GM19324 (cell line): Measurements from ENCODE around the gene ACP2.
"Not testable (repeated sequence)": the region's sequence is repeated elsewhere in the genome, so short reads cannot be mapped to it uniquely, and the experiment has no call there.

Experiments
- ATAC-seq: cut with Tn5 transposase; IDR thresholded peaks from one replicate; pipeline ENCODE4 v1.9.1; 2021; ENCODE audit warnings: mild to moderate bottlenecking, moderate library complexity; ENCODE audit not compliant: unreplicated experiment, low FRiP score

The ACP2 gene

DNA sequence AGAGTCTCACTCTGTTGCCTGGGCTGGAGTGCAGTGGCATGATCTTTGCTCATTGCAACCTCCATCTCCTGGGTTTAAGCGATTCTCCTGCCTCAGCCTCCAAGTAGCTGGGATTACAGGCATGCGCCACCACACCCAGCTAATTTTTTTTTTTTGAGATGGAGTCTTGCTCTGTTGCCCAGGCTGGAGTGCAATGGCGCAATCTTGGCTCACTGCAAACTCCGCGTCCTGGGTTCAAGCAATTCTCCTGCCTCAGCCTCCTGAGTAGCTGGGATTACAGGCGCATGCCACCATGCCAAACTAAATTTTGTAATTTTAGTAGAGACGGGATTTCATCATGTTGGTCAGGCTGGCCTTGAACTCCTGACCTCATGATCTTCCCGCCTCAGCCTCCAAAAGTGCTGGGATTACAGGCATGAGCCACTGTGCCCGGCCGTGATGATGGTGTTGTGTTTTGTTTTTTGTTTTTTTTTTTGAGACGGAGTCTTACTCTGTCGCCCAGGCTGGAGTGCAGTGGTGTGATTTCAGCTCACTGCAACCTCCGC, 40.5 kb downstream of the ACP2 start:
- not testable (repeated sequence) for ATAC-seq

GRCh38 chr11:47207459-47207858, 41.2 kb downstream of the ACP2 start:
- ATAC-seq = no peak

DNA sequence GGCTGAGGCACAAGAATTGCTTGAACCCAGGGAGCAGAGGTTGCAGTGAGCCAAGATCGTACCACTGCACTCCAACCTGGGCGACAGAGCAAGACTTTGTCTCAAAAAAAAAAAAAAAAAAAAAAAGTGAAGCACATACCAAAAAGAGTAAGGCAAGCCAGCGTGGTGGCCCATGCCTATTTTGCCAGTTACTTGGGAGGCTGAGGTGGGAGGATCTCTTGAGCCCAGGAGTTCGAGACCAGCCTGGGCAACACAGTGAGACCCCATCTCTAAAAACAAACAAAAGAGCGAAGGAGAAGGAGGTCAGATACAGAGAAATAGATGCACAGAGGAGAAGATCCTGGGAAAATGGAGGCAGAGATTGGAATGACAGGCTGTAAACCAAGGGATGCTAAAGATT, 42.0 kb downstream of the ACP2 start:
- not testable (repeated sequence) for ATAC-seq

DNA sequence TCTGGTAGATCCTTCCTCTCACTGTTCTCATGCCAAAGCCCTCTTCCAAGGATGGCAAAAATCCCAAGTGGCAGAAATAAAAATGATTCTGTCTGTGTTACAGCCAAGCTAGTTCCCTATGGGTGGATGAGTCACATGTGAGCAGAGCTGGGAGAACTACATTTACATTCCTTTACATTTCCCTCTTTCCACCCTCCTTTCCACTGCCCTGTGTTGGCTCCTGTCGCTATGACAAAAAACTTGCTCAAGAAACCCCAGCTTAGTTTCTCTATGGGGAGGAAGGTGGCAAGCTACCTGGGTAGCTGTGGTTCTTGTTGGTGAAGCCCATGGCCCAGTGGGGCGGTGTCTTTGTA, 44.0 kb downstream of the ACP2 start:
- no peak for ATAC-seq

- no peak for ATAC-seq
Observed at GRCh38 chr11:47202576-47202975, 46.0 kb downstream of the ACP2 start.

DNA sequence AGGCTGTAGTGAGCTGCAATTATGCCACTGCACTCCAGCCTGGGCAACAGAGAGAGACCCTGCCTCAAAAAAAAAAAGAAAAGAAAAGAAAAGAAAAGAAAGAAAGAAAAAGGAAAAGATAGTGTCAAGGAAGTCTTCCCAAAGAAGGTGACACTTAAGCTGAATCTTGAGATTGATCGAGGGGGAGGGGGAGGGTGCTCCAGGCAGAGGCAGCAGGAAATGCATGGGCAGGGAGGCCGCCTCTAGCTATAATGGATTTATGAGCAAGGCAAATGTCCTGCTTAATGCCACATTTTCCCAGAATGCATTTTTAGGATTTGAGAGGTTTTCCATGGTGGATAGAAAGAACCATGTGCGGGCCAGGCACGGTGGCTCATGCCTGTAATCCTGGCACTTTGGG, 47.6 kb downstream of the ACP2 start:
- no peak for ATAC-seq

DNA sequence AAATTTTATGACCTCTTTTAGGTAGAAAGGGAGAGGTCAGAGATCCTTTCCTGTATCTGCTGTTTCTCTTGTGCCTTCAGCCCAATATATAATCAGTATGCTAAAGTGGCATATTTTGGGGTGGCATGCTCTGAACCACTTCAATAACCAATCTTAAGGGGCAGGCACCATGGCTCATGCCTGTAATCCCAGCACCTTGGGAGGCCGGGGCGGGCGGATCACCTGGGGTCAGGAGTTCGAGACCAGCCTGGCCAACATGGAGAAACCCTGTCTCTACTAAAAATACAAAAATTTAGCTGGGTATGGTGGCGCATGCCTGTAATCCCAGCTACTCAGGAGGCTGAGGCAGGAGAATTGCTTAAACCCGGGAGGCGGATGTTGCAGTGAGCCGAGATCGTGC, 50.5 kb downstream of the ACP2 start:
- not testable (repeated sequence) for ATAC-seq

GRCh38 chr11:47192111-47192510, 56.5 kb downstream of the ACP2 start:
- ATAC-seq = no peak

DNA sequence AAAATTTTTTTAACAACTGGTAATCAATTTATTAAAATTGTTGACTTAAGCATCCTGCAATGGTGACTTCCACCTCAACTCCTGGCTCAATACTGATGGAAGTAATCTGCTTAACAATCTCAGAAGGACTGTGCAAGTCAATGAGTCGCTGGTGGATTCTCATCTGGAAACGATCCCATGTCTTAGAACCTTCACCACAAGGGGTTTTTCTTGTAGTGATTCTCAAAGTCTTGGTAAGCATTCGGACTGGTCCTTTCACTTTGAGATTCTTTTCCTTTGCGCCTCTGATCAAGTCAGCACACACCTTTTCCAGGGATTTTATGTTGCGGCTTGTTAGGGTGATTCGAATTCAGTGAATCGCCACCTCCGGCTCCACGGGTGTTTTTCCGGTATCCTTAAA, 57.5 kb downstream of the ACP2 start:
- not testable (repeated sequence) for ATAC-seq
